Amygdala (tissue), 56 donors: ENCODE data around the gene AKAP9.
"Not testable (repeated sequence)": the region's sequence is repeated elsewhere in the genome, so short reads cannot be mapped to it uniquely, and the experiment has no call there.

ENCODE experiments used
- DNase-seq, 56 donors: peaks; one replicate each; lab custom pipeline; 2025; lab: John Stamatoyannopoulos, UW

The AKAP9 gene

DNA sequence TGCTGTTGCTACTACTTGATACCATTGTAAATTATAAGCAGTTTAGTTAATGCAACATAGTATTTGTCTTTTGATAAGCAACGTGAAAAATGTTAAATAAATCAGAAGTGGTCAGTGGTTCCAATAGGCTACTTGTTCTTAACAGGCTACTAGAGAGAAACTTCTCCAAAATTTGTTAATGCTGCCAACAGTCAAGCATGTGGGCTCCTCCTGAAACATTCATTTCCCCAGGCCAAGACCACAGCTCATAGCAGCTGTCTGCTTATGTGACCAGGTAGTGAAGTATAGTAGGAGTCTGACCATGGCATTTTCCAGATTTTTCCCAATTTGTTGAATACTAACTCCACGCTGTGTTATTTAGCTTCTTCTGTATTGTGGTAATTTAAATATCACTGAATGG, 112.7 kb downstream of the AKAP9 start:
- no peak for DNase-seq

DNA sequence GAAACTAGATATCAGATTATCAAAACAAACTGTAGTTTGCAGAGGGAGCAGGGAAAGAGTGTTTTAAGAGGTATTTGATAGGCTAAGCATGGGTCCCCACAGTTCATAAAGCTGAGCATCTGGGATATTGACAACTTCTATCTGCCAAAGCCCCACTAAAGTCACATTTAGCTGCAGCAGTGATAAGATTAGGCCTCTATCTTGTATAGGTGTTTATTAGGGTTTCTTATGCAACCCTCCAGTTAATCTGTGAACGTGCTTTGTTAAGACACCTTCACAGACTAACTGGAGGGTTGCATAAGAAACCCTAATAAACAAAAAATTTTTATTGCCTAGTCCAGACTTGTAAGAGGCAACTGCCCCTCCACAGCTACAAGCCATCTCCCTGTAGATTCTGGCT, 115.6 kb downstream of the AKAP9 start:
- no peak for DNase-seq

DNA sequence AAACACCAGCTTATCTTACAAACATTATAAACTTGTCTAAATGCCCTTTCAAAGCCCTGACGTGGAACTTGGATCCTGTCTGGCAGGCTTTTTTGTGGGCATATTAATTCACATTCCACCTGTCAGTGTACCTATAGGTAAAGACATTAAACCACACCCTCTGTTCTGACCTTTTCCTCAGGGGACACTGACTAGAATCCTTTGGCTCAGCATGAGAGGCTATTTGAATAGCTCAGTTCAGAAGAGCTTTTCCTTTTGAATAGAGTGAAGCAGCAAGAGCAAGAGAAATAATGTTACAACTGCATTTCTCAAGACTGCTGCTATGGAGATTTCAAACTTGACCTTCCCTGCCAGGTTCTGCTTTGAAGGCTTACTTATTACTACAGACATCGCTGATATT, 116.7 kb downstream of the AKAP9 start:
- no peak for DNase-seq

DNA sequence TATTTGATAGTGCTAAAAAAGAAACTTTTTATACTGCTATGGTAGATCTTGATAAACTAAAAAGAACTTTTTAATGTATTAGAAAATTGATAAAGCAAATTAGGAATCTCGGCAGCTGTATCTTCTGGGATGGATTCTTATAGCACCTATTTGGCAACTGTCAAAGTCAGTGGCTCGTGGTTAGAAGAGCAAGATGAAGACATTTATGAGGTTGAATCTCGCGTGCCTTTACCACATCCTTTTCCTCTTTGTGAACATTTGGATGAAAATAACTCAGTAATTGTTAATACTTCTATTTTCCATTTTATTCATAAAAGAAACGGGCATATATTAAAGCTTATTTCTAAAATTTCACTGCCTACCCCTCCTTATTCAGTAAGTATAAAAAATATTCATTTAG, 117.4 kb downstream of the AKAP9 start:
- no peak for DNase-seq

DNA sequence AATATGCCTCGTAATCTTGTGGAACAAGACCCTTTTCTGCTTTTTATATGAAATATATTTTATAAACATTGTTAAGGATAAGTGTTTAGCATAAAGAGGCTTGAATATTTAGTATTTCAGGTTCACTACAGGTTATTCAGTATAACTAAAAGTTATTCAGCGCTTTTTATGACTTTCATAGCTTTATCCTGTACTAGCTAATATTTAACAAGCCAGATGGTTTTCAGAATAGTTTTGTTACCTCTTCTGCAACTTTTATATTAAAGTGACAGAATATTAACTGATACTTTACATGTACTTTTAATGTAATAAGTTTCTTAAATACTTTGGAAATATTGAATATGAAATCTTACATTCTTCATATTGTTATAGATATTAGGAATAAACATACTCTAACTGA, 118.2 kb downstream of the AKAP9 start:
- no peak for DNase-seq

DNA sequence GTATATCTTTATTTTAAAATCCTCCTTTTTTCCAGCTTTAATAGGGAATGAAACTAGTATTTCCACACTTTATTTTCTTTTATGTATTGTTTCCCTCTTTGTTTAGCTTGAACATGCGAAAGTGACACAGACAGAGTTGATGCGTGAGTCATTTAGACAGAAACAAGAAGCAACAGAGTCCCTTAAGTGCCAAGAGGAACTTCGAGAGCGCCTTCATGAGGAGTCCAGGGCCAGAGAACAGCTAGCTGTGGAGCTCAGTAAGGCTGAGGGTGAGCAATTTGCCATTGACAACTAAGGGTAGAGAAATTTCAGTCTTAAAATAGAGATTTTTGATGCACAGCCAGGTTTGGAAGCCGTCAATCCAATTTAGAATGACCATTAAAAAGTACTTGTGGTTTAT, 120.5 kb downstream of the AKAP9 start:
- DNase-seq = no peak

DNA sequence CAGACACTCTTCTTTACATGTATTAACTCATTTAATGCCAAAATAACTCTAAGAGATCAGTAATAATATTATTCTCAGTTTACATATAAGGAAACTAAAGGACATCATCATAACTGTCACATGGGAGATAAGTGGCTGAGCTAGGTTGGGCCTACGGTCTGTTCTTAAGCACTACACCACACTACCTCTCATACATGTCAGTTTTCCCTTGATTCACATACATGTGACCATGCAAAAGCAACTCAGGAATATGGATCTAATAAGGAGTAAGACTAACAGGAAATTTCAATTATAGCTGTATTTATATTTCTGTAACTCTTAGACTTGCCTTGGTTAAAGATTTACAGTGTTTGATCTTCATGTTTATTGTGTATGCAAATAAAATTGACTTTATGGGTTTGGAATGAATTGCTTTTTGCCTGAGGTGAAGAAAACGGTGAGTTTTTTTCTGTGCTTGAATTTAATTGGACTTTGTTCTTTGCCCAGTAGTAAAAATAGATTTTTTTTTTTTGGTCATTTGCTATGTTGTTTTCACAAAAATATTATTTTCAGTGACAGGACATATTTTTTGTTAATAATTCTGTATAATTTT, 123.9 kb downstream of the AKAP9 start:
- DNase-seq = no peak

DNA sequence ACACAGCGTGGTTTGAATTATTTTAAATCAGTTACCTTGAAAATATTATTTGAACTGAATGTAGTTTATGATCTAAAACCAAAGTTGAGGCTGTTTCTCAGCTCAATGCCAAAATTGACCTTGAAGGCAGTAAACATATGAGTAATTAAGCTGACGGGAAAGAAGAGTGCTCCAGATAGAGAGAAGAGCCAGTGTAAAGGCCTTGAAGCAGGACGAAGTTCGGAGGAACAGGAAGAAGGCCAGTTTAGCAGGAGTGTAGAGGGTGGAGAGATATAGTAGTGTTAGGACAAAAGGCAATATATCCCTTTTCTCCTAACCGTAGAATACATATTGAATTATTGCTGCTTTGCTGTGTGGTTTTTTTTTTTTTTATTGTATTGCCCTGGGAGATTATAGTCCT, 130.4 kb downstream of the AKAP9 start:
- DNase-seq = no peak

DNA sequence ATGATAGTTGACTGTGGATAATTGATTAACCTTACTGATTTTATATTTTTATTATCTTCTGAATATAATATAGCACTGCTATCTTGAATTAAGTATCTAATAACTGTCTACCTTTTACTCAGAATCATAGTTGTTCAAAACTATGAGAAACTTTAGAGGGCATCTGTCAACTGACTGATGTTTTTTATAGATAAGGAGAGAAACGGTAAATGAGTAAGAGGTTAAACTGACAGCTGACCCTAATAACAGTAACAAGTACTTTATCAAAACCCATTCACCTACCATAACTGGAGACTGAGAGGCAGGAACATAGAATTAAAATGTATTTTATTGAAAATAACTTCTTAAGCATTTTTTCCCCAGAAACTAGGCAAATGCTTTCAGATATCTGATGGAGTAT, 131.5 kb downstream of the AKAP9 start:
- DNase-seq = no peak

DNA sequence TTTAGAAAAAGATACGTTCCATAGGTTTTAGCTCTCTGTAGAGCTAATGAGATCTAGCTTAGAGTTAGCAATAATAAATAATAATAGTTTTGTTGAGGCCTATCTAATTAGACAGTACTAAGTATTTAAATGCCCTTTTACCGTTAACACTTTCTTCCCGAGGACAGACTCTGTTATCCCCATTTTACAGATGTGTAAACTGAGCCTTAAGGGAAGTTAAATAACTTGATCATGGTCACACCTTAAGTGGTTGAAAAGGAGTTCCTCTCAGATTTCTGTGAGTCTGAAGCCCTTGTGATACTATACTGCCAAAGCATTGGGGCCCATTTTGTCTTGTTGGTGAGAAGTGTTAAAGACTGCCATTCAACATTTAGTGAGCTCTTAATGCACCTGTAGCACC, 132.0 kb downstream of the AKAP9 start:
- no peak for DNase-seq

DNA sequence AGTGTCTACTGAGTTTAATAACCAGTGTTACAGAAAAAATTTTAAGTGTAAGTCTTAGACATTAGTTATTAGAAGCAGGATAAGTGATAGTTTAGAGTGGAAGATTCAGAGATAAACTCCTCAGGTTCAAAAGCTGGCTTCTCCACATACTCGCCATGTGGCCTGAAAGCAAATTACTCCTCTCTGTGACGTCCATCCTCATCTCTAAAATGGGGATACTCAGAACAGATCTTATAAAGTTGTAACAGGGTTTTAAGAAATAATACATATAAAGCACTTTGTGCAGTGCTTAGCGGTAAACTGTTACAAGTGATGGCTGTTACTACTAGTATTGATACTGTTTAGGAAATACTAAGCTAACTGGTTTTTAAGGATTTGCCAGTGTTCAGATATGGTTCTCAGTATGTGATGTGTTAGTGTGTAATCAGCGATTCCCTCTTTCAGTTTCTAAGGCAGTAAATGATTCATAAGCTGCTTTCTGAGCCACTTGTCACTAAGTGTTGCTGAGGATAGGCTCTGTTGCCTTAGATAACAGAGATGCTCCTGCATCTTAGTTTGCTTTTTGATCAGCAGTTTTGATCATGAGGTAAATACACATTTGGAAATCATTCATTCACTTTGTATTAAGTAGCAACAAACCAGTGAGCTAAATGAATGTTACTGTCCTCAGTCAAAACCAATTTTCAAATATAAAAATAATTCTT, 134.9 kb downstream of the AKAP9 start:
- no peak for DNase-seq

DNA sequence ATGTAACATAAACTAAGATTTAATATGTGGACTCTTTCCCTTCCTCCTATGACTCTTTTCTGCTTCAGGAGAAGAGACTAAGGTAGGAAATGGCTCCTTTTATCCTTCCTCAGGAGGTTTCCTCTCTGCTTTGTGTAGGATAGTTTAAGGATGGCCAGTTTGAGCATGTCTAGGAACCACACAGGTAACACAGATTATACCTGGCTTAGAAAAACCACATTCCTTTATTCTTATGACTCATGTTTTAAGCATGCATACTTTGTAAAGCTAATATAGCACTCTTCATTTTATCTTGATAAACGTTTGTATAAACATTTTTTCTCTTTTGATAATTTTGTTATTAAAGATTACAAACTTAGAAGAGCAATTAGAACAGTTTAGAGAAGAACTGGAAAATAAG, 135.8 kb downstream of the AKAP9 start:
- no peak for DNase-seq

DNA sequence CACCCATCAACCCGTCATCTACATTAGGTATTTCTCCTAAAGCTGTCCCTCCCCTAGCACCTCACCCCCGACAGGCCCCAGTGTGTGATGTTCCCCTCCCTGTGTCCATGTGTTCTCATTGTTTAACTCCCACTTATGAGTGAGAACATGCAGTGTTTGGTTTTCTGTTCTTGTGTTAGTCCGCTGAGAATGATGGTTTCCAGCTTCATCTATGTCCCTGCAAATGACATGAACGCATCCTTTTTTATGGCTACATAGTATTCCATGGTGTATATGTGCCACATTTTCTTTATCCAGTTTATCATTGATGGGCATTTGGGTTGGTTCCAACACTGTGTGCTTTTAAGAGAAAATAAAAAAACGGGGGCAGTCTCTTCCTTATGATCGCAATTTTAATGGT, 143.3 kb downstream of the AKAP9 start:
- not testable (repeated sequence) for DNase-seq

DNA sequence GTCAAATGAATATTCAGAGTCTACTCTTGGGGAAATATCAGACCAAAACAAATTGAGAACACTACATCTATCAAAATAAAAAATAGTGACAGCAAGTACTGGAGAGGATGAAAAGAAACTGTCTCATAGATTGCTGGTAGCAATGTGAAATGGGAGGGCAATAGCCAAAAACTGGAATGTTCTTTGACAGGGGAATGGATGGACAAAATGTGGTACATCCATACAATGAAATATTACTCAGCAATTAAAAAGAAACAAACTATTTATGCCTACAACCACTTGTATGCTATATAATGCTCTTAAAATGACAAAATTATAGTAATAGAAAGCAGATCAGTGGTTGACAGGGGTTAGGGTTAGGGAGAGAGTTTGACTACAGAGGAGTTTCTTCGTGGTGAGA, 147.6 kb downstream of the AKAP9 start:
- DNase-seq = no peak

DNA sequence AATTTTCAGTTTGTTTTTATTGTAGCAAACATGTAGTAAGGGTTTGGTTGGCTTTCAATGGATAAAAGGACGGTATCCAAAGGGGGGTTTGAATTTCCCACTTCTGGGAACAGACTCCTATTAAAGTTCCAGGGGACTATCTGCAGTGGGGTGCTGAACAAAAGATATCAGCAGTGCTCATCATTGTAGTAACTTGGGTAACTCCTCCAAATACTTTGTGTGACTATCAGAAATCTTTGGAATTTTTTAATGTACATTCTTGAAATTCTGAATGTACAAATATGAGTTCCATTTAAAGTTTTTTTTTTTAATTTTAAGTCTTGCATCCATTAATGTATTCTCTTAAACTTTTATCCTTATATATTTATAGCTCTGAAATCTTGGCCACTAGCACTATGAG, 151.5 kb downstream of the AKAP9 start:
- DNase-seq = no peak

DNA sequence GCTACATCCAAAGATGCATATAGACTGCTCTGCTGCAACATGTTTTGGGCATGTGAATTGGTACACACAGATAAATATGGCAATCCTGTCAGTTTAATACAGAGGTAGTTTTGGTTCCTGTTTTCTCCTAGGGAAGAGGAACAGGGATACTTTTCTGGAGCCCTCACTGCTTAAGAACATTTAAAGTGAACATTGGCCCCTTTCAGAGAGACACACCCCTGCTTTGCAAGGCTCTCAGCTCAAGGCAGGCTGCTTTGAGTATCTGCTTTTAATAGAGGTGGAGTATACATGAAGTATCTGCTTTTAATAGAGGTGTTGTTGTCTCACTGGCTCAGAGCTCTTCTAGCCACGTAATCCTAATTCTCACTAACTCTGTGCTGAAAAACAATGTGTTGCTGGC, 154.7 kb downstream of the AKAP9 start:
- DNase-seq = no peak

DNA sequence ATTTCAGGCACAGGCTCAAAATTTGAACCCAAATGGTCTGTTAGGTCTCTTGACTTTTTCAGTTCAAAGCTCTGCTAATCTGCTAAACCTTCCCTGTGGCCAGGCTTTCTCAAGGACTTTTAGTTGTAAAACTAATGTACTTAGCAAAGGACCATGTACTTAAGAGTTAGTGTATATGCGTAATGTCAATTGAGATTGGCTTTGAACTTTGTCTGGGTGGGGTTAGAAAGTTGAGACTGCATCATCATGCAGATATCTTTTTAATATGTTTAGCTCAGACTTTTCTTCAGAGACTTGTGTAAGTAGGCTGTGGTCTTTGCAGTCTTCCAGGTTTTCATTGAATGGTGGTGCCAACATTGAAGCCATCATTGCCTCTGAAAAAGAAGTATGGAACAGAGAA, 159.9 kb downstream of the AKAP9 start:
- DNase-seq = no peak

DNA sequence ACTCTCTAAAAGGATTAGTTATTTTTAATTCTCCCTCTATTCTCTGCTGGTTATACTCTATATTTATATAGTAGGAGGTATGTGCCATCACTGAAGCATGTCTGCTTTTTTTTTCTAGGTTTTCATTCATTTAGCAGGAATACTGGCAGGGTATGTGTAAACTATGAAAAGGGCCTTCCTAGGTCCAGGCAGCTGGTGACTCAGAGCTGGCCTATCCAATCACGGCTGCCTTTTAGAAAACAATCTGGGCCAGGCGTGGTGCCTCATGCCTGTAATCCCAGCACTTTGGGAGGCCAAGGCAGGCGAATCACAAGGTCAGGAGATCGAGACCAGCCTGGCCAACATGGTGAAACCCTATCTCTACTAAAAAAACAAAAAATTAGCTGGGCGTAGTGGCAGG, 162.2 kb downstream of the AKAP9 start:
- not testable (repeated sequence) for DNase-seq

DNA sequence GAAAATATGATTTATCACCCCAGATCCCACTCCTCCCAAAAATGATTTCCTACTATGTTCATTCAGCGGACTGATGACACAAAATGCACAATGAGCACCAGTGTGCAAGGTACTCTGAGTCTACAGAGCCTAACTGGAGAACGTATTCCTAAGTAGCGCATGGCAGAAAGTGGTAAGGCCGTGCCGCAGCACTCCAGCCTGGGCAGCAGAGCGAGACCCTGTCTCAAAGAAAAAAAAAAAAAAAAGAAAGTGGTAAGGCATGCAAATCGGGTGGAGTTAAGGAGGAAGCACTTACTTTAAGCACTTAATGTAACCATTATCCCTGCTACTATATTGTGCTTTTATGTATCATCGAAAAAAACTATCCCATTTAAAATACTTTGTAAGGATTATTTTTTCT, 168.2 kb downstream of the AKAP9 start:
- no peak for DNase-seq

DNA sequence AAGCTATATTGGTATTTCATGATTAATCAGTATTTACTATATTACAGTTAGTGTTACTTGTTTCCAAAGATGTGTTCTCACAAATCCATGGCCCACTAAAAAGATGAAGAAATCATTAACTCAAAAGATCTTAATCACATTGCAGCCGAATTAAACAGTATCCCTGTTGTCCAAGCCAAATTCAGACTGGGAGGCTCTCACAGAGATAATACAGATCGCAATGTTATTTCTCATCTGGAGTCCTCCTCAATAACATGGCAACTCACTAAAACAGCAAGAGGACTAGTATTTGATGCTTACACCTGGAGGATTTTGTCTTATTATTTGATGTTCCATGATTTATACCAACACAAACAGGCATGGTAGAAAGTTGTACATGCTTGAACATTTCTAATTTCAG, 170.2 kb downstream of the AKAP9 start:
- DNase-seq = no peak

DNA sequence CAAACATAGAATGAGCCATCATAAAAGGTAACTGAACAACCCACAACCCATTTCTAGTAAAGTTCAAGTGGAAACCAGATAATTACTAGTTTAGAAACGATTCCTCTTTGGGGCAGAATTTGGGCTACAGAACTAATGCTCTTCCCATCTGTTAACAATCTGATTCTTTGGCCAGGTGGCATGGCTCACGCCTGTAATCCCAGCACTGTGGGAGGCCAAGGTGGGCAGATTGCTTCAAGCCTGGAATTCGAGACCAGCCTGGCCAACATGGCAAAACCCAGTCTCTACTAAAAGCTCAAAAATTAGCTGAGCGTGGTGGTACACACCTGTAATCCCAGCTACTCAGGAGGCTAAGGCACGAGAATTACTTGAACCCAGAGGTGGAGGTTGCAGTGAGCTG, 175.2 kb downstream of the AKAP9 start:
- DNase-seq = no peak

DNA sequence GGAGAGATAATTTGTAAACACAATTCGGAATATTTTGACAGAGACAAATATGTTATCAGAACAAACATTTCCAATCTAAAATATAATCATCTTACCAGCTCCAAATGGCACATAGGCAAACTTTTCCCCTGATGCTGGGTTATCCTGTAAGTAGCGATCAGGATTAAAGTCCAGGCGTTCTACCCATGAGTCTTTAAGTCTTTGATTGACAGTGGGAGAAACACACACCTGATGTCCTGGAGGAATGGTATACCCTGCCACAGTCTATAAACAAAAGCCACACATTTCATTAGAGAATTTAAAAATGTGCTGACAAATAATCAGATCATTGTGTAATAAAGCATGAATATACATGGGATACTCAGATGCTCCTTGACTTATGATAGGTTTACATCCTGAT, 176.3 kb downstream of the AKAP9 start:
- DNase-seq = no peak

DNA sequence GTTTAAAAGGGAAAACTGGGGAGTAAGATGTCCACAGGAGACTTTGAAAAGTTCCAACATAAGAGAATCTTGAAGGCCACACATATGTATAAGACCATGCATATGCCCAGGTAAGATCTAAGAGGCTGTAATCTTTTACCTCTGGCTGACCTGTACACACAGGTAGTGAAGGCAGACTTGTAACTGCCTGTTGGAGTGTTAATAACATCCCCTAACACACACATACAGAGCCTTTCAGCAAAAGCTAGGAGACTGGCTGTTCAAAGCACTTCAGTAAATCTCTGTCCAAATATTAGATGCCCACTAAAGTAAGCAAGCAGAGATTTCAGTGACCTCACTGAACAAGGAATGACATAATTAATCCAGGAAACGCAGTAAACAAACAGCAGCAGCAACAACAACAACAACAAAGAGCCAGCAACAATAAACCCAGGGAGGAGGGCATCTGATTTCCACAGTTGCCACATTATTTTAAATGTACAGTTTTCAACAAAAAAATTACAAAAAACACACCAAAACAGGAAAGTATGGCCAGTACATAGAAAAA, 178.6 kb downstream of the AKAP9 start:
- DNase-seq = no peak
